HCT116 (cell line): ENCODE measurements around the gene HES2.

Experiments
- CTCF ChIP-seq, 3 experiments: fragments of 200-600 bp in 1 of 3; sonication (generic) in 1 of 3; IDR thresholded peaks in 2 of 3; conservative IDR thresholded peaks in 1 of 3; 2 replicates each; pipeline ENCODE4 v1.5.1; 2012 to 2017; ENCODE audit warnings: low read depth in 2 of 3, low read length in 2 of 3, antibody characterized with exemption in 1 of 3, borderline replicate concordance in 1 of 3, control low read depth in 1 of 3, mild to moderate bottlenecking in 1 of 3, mixed read lengths in 1 of 3, mixed run types in 1 of 3, moderate library complexity in 1 of 3; ENCODE audit not compliant: insufficient read depth in 1 of 3
- RAD21 ChIP-seq: IDR thresholded peaks from 2 replicates; pipeline ENCODE4 v1.6.1; 2012; ENCODE audit warnings: low read depth, mild to moderate bottlenecking
- REST ChIP-seq: IDR thresholded peaks from 2 replicates; pipeline ENCODE4 v1.6.1; 2012; ENCODE audit warnings: low read depth
- ZBTB33 ChIP-seq: IDR thresholded peaks from 2 replicates; pipeline ENCODE4 v1.6.1; 2011; ENCODE audit warnings: mild to moderate bottlenecking, low read length, moderate library complexity; ENCODE audit not compliant: insufficient replicate concordance; ENCODE audit errors: extremely low read depth
- ZNF274 ChIP-seq: fragments of 200-500 bp; sonication (Bioruptor generic); IDR thresholded peaks from 2 replicates; pipeline ENCODE4 v1.6.1; 2014; ENCODE audit warnings: mild to moderate bottlenecking, low read depth, low read length, inconsistent platforms

- TF ChIP-seq REST, result no peak
- TF ChIP-seq CTCF (IDR thresholded peaks at IDR 0.05 in 2 of 3, conservative IDR thresholded peaks at IDR 0.05 in 1 of 3; ENCODE audit: borderline replicate concordance in 1 of 3, insufficient read depth in 1 of 3, low read depth in 2 of 3, low read length in 2 of 3), result no peak
- no peak for TF ChIP-seq RAD21
- no peak for TF ChIP-seq ZNF274
- no peak for TF ChIP-seq ZBTB33
These were observed 34.1 kb downstream of the HES2 start for GRCh38 chr1:6385488-6386191.
